ENCODE results near the gene MYNN.

MYNN gene

GRCh38 chr3:169751875-169752274 is 21.3 kb upstream of the MYNN start:
- no peak overlapping the region for H3K4me3 ChIP-seq (ENCODE audit: low read depth, low read length)
- TF ChIP-seq CTCF (IDR thresholded peaks at IDR 0.05; ENCODE audit: control insufficient read depth, extremely low read depth, insufficient read depth): no peak
- DNase-seq (ENCODE audit: low read depth): no peak

GRCh38 chr3:169754711-169755110 is 18.5 kb upstream of the MYNN start:
- no peak for DNase-seq (ENCODE audit: low read depth)
- no peak overlapping the region for H3K4me3 ChIP-seq (ENCODE audit: low read depth, low read length)

GRCh38 chr3:169755488-169755887 is 17.7 kb upstream of the MYNN start:
- TF ChIP-seq CTCF (IDR thresholded peaks at IDR 0.05; ENCODE audit: control insufficient read depth, extremely low read depth, insufficient read depth): no peak
- DNase-seq (ENCODE audit: low read depth): no peak
- H3K4me3 ChIP-seq (ENCODE audit: low read depth, low read length): no peak overlapping the region

More at GRCh38 chr3:169754711-169755110, 18.5 kb upstream of the MYNN start:
- TF ChIP-seq CTCF (IDR thresholded peaks at IDR 0.05; ENCODE audit: control insufficient read depth, extremely low read depth, insufficient read depth): no peak

- no peak for TF ChIP-seq CTCF (IDR thresholded peaks at IDR 0.05; ENCODE audit: control insufficient read depth, extremely low read depth, insufficient read depth)
- H3K4me3 ChIP-seq (ENCODE audit: low read depth, low read length): no peak overlapping the region
- no peak for DNase-seq (ENCODE audit: low read depth)
Measured at GRCh38 chr3:169758359-169758994, 14.7 kb upstream of the MYNN start.

GRCh38 chr3:169759256-169759655 is 13.9 kb upstream of the MYNN start:
- H3K4me3 ChIP-seq (ENCODE audit: low read depth, low read length): no peak overlapping the region
- TF ChIP-seq CTCF (IDR thresholded peaks at IDR 0.05; ENCODE audit: control insufficient read depth, extremely low read depth, insufficient read depth): no peak

GRCh38 chr3:169760479-169760878 is 12.7 kb upstream of the MYNN start:
- no peak for TF ChIP-seq CTCF (IDR thresholded peaks at IDR 0.05; ENCODE audit: control insufficient read depth, extremely low read depth, insufficient read depth)
- H3K4me3 ChIP-seq (ENCODE audit: low read depth, low read length): no peak overlapping the region
- no peak for DNase-seq (ENCODE audit: low read depth)

More at GRCh38 chr3:169759256-169759655, 13.9 kb upstream of the MYNN start:
- DNase-seq (ENCODE audit: low read depth): no peak

- DNase-seq (ENCODE audit: low read depth): no peak
- TF ChIP-seq CTCF (IDR thresholded peaks at IDR 0.05; ENCODE audit: control insufficient read depth, extremely low read depth, insufficient read depth): no peak
- peak overlapping the region; percentile 68 for H3K4me3 ChIP-seq (ENCODE audit: low read depth, low read length)
Measured at GRCh38 chr3:169764312-169764881, 8.8 kb upstream of the MYNN start.

Data from LNCaP clone FGC (cell line).